Measurements from ENCODE around the gene KIF18B. TPM values are rescaled to one million over a fixed set of nuclear protein-coding genes. Genes with fewer than 3 reads are reported as not detected.

The KIF18B gene
- total and polyA plus RNA-seq, 10 of the 15 experiments (the other 5 are each of a cell fraction or from before 2014, with no cell fraction given), result 2.8 to 46.2 (median 20.5) TPM

DNA sequence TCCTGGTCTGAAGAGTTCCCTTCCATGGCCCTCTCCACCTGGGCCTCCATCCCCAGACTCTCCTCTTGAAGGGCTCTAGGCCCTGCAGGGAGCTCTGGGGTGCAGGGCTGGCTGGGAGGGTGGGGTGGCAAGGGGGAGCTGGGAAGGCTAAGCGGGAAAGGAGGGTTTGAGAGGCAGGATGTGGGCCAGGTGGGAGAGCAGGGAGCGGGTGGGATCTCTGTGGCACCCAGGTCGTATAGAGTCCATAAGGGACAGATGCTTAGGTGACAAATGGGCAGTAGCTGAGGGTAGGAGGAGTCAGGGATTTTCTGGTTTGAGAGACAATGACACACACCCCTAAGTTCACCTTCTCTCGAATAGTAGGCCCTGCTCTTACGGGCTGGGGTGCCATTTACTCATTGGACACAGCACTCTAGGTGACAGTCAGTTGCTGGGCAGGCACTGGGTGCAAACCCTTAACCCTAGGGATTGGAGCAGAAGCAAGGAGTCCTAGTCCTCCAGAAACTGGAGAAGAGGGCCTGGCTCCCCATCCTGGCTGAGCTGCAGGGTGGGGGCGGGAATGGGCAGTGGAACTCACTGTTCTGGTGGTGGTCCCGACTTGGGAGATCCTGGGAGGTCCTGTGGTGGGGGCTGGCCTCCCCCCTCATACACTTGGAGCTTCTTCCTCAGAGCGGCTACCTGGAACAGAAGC lies 15.3 kb downstream of the KIF18B start (continued):
- TF ChIP-seq, protein P1, sequence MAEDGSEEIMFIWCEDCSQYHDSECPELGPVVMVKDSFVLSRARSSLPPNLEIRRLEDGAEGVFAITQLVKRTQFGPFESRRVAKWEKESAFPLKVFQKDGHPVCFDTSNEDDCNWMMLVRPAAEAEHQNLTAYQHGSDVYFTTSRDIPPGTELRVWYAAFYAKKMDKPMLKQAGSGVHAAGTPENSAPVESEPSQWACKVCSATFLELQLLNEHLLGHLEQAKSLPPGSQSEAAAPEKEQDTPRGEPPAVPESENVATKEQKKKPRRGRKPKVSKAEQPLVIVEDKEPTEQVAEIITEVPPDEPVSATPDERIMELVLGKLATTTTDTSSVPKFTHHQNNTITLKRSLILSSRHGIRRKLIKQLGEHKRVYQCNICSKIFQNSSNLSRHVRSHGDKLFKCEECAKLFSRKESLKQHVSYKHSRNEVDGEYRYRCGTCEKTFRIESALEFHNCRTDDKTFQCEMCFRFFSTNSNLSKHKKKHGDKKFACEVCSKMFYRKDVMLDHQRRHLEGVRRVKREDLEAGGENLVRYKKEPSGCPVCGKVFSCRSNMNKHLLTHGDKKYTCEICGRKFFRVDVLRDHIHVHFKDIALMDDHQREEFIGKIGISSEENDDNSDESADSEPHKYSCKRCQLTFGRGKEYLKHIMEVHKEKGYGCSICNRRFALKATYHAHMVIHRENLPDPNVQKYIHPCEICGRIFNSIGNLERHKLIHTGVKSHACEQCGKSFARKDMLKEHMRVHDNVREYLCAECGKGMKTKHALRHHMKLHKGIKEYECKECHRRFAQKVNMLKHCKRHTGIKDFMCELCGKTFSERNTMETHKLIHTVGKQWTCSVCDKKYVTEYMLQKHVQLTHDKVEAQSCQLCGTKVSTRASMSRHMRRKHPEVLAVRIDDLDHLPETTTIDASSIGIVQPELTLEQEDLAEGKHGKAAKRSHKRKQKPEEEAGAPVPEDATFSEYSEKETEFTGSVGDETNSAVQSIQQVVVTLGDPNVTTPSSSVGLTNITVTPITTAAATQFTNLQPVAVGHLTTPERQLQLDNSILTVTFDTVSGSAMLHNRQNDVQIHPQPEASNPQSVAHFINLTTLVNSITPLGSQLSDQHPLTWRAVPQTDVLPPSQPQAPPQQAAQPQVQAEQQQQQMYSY (CRISPR knock-in tag; IDR thresholded peaks at IDR 0.05), result no peak

DNA sequence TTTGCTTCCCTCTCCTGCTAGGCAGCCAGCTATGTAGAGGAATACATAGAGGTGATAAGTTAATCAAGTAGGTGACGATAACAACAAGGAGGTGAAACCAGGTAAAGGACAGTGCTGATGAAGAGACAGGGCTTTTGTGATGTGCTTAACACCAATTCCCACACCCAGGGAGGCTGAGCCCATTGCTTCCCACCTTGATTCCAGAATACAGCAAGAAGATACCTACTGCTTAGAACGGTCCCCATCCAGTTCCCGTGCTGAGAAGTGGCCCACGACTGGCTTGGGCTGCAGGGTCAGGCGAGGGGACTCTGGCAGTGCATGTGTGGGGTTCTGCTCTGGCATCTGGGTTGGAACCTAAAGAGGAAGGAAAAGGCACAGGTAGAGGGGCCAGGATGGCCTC lies 16.2 kb downstream of the KIF18B start:
- in situ Hi-C loops (cut with MboI), result no loop called here
- RAD21 ChIA-PET (ENCODE audit: unreplicated experiment), result no interaction called here
- WGBS (ENCODE audit: insufficient coverage, insufficient replicate concordance, low lambda C conversion rate, missing lambda C conversion rate), result 100% methylated on average over 5 of the region's 5 CpGs
- TF ChIP-seq, protein P2, sequence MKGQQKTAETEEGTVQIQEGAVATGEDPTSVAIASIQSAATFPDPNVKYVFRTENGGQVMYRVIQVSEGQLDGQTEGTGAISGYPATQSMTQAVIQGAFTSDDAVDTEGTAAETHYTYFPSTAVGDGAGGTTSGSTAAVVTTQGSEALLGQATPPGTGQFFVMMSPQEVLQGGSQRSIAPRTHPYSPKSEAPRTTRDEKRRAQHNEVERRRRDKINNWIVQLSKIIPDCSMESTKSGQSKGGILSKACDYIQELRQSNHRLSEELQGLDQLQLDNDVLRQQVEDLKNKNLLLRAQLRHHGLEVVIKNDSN (IDR thresholded peaks at IDR 0.05; ENCODE audit: borderline replicate concordance, extremely low read length, insufficient read depth, low read depth, low read length), result no peak
- TF ChIP-seq, protein P3, sequence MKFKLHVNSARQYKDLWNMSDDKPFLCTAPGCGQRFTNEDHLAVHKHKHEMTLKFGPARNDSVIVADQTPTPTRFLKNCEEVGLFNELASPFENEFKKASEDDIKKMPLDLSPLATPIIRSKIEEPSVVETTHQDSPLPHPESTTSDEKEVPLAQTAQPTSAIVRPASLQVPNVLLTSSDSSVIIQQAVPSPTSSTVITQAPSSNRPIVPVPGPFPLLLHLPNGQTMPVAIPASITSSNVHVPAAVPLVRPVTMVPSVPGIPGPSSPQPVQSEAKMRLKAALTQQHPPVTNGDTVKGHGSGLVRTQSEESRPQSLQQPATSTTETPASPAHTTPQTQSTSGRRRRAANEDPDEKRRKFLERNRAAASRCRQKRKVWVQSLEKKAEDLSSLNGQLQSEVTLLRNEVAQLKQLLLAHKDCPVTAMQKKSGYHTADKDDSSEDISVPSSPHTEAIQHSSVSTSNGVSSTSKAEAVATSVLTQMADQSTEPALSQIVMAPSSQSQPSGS (IDR thresholded peaks at IDR 0.05; ENCODE audit: low read length), result no peak
- TF ChIP-seq HDGF (IDR thresholded peaks at IDR 0.05), result no peak
- TF ChIP-seq CREB1 (IDR thresholded peaks at IDR 0.05; ENCODE audit: low read depth), result no peak
- no peak for TF ChIP-seq SIX5 (IDR thresholded peaks at IDR 0.05; ENCODE audit: low read depth, low read length, severe bottlenecking)
- TF ChIP-seq TCF3 (IDR thresholded peaks at IDR 0.05; ENCODE audit: borderline replicate concordance, insufficient read depth, low read depth, low read length), result no peak
- TF ChIP-seq, protein P4, sequence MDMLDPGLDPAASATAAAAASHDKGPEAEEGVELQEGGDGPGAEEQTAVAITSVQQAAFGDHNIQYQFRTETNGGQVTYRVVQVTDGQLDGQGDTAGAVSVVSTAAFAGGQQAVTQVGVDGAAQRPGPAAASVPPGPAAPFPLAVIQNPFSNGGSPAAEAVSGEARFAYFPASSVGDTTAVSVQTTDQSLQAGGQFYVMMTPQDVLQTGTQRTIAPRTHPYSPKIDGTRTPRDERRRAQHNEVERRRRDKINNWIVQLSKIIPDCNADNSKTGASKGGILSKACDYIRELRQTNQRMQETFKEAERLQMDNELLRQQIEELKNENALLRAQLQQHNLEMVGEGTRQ (IDR thresholded peaks at IDR 0.05; ENCODE audit: borderline replicate concordance, low read depth, low read length), result no peak
- TF ChIP-seq TCF12 (IDR thresholded peaks at IDR 0.05; ENCODE audit: low read depth, low read length), result no peak
- TF ChIP-seq RELA (IDR thresholded peaks at IDR 0.05; ENCODE audit: borderline replicate concordance, partially characterized antibody), result no peak
- no peak for TF ChIP-seq MEF2B (IDR thresholded peaks at IDR 0.05; ENCODE audit: partially characterized antibody, poor library complexity, severe bottlenecking)
- no peak for TF ChIP-seq PML (IDR thresholded peaks at IDR 0.05; ENCODE audit: low read length)
- TF ChIP-seq SMC3 (IDR thresholded peaks at IDR 0.05; ENCODE audit: borderline replicate concordance, low read length), result no peak
- TF ChIP-seq SMARCA5 (IDR thresholded peaks at IDR 0.05), result no peak
- TF ChIP-seq RBBP5 (conservative IDR thresholded peaks at IDR 0.05), result no peak
- no peak for TF ChIP-seq BHLHE40 (IDR thresholded peaks at IDR 0.05; ENCODE audit: borderline replicate concordance in 1 of 2, low read depth in 2 of 2, low read length in 1 of 2)

More for the DNA sequence above, 16.2 kb downstream of the KIF18B start:
- Histone ChIP-seq H3K79me2 (ENCODE audit: control insufficient read depth, insufficient read depth, low read length) (no peaks in the 10 kb centered on the region), H3K4me2 (ENCODE audit: control insufficient read depth, insufficient read depth) (no peak overlapping the region), H3K9me3 (replicated peaks; ENCODE audit: control insufficient read depth, insufficient read depth, low read length) (no peaks in the 10 kb centered on the region), H3K27ac (ENCODE audit: control insufficient read depth, insufficient read depth) (no peak overlapping the region), H3K4me1 (ENCODE audit: control insufficient read depth, insufficient read depth, low read length) (no peaks in the 10 kb centered on the region), H3K9ac (ENCODE audit: control insufficient read depth, insufficient read depth, low read length) (no peak overlapping the region), H3K4me3 (no peak overlapping the region), H4K20me1 (ENCODE audit: control insufficient read depth, insufficient read depth) (no peaks in the 10 kb centered on the region), H2AFZ (ENCODE audit: control insufficient read depth, low read depth, low read length) (no peak overlapping the region), H3K27me3 (replicated peaks in 1 of 2; ENCODE audit: control insufficient read depth in 2 of 2, insufficient read depth in 2 of 2, low read length in 1 of 2) (no peaks in the 10 kb centered on the region), H3K36me3 (ENCODE audit: control insufficient read depth in 2 of 2, insufficient read depth in 2 of 2, low read length in 1 of 2) (peaks cover 48 to 72% of the 10 kb centered on the region in 2 experiments)
- ChIA-PET POLR2A (no interaction called here), CTCF (interaction anchor here (1.1 to 3.3 kb wide), 2 partner anchors 11 to 13 kb away, joined by 3 to 14 read pairs; no protein-coding TSS in a partner anchor), SMC1A (ENCODE audit: uncharacterized antibody, unreplicated experiment) (interaction anchor here (1.0 to 2.5 kb wide), 2 partner anchors 8 to 11 kb away, joined by 4 to 7 read pairs; no protein-coding TSS in a partner anchor)
- intact Hi-C loops (cut with micrococcal nuclease; ENCODE audit: unreplicated experiment), result no loop called here
- no TSS peak for BruUV-seq (replicated peaks)
- no peak for DNase-seq (ENCODE audit: low read depth, low spot score)
- no peak for FAIRE-seq
- ATAC-seq, result no peak

Measured in GM12878 (cell line).